GM10248 (cell line): Measurements from ENCODE around the gene SMARCE1.

ENCODE experiments used
- CTCF ChIA-PET: fragments of 300-600 bp; sonication (Branson Sonifier 250); formaldehyde crosslinking; extraction: SDS; loops from one replicate; lab custom pipeline; 2021; ENCODE audit warnings: antibody characterized with exemption; lab: Yijun Ruan, JAX
- POLR2A ChIA-PET: fragments of 350-650 bp; sonication (Branson Sonifier 250); formaldehyde crosslinking; extraction: SDS; loops from one replicate; lab custom pipeline; 2020; ENCODE audit warnings: antibody characterized with exemption; lab: Yijun Ruan, JAX
- DNase-seq: peaks from one replicate; pipeline ENCODE4 v3.0.0; 2012; ENCODE audit errors: extremely low spot score
- CTCF ChIP-seq: IDR thresholded peaks from 2 replicates; pipeline ENCODE4 v1.5.1; 2012; ENCODE audit warnings: mild to moderate bottlenecking, low read depth; ENCODE audit errors: extremely low read depth, missing control alignments, control extremely low read depth

The SMARCE1 gene

GRCh38 chr17:40615841-40616476 is 31.7 kb downstream of the SMARCE1 start:
- ChIA-PET CTCF (interaction anchor here (0.7 to 6.0 kb wide), 42 partner anchors 9 to 1050 kb away, joined by 3 to 127 read pairs (median 8); partner anchors contain the start of genes CCR7, SMARCE1 and TOP2A), POLR2A (interaction anchor here (0.6 to 2.0 kb wide), 15 partner anchors 9 to 1073 kb away, joined by 3 to 64 read pairs (median 4); partner anchors contain the start of genes CCR7 and SMARCE1)
- DNase-seq: no peak
- TF ChIP-seq CTCF: no peak

GRCh38 chr17:40615068-40615840 is 32.4 kb downstream of the SMARCE1 start:
- ChIA-PET CTCF (interaction anchor here (0.7 to 6.0 kb wide), 46 partner anchors 8 to 1050 kb away, joined by 3 to 127 read pairs (median 6); partner anchors contain the start of genes CCR7, SMARCE1 and TOP2A), POLR2A (interaction anchor here (0.6 to 2.0 kb wide), 16 partner anchors 8 to 1074 kb away, joined by 3 to 64 read pairs (median 4); partner anchors contain the start of genes CCR7 and SMARCE1)
- DNase-seq: peak; percentile 81
- peak; percentile 61 for TF ChIP-seq CTCF

DNA sequence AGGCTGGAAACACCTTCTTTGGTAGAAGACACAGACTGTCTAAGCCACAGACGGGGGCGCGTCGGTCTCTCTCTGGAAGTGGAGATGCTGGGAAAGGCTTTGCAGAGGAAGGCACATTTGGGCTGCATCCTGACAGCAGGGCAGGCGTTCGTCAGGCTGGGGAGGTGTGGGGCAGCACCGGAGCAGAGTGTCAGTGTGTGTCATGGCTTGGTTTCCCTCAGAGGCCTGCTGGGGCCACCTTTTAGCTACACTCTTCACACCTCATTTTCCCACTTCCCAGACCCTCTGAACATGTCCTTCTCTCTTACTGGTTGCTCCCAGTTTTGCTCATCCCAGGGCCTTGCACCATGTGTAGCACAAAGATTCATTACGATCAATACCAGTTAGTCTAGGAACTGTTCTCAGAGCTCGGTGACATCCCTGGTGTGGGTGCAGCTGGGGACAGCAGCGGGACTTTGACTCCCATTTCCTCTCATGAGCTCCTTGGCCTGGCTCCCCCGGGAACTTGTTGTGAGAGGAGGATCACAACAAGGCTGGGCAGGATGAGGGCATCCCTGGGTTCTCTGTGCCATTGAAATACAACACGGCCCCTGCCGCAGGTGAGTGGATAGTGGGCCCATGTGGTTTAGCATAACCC is 33.1 kb downstream of the SMARCE1 start:
- POLR2A ChIA-PET: interaction anchor here (0.6 to 2.0 kb wide), 10 partner anchors 7 to 87 kb away, joined by 3 to 64 read pairs (median 8); partner anchors contain the start of gene CCR7
- CTCF ChIA-PET: interaction anchor here (0.7 to 6.0 kb wide), 38 partner anchors 8 to 1051 kb away, joined by 3 to 127 read pairs (median 8); partner anchors contain the start of genes CCR7, SMARCE1 and TOP2A
- DNase-seq: no peak
- no peak for TF ChIP-seq CTCF

DNA sequence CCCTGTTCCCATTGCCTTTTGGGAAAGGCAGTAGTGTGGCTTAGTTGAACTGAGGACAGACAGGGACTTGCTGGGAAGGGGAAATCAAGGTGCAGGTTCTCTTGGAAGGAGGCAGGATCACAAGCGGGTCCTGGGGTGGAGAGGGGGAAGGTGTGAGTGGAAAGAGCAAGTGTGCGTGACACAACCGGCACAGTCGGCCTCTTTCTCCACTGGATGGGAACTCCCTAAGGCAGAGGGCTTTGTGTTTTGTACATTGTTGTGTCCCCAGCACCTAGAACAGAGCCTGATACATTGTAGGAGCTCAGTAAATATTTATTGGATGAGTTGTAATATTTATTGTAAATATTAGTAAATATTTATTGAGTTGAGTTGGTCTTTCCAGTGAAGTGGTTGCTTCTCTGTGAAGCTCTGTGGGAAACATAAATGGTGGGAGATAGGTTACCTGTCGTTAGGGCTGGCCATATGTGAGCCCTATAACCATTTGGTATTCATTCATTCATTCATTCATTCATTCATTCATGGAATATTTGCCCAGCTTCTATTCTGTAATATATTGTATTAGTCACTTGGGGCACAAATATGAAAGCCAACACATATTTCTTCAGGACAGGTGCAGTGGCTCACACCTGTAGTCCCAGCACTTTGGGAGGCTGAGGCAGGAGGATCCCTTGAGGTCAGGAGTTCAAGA is 34.0 kb downstream of the SMARCE1 start:
- ChIA-PET POLR2A (no interaction called here), CTCF (interaction anchor here (1.1 to 6.0 kb wide), 10 partner anchors 10 to 1049 kb away, joined by 3 to 127 read pairs (median 15); partner anchors contain the start of gene CCR7)
- no peak for TF ChIP-seq CTCF
- no peak for DNase-seq

DNA sequence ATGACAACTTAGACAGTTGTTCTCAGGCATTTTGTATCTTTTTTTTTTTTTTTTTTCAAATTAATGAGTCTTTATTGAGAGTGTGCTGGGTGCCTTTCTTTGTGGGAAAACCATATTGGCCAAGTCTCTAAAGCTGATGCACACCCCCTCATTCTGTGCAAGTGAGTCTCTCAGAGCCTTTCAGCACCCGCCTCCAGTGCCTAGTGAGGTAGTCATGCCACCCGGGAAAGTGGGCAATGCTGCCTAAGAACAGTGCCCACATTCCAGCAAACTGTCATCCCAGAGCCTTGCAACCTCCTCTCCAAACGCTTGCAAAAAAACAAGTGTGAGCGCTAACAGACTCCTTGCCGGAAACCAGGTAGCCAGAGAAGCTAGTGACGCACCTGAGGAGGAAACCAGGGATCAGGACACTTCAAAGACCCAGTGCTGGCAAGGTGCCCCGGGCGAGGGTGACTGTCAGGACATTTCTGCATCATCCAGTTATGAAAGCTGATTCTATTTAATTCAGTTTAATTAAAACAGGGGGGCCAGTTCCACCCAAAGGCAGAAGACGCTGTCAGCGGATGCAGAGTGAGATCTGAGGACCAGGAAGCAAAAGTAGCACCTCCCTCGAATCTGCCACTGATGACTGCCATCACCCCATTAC is 34.9 kb downstream of the SMARCE1 start:
- CTCF ChIA-PET: interaction anchor here (1.9 to 6.0 kb wide), 3 partner anchors 9 to 51 kb away, joined by 5 to 127 read pairs (median 72); partner anchors contain the start of gene CCR7
- DNase-seq: no peak
- POLR2A ChIA-PET: interaction anchor here (0.6 kb wide), 1 partner anchor 47 kb away, joined by 7 read pairs; the partner anchor contains the start of gene CCR7
- TF ChIP-seq CTCF: no peak
